GM21737 (cell line): ENCODE results near the gene EEF1A2.

Experiments
- ATAC-seq: cut with Tn5 transposase; IDR thresholded peaks from one replicate; pipeline ENCODE4 v1.9.1; 2021; ENCODE audit warnings: mild to moderate bottlenecking, moderate library complexity; ENCODE audit not compliant: unreplicated experiment

Gene EEF1A2

DNA sequence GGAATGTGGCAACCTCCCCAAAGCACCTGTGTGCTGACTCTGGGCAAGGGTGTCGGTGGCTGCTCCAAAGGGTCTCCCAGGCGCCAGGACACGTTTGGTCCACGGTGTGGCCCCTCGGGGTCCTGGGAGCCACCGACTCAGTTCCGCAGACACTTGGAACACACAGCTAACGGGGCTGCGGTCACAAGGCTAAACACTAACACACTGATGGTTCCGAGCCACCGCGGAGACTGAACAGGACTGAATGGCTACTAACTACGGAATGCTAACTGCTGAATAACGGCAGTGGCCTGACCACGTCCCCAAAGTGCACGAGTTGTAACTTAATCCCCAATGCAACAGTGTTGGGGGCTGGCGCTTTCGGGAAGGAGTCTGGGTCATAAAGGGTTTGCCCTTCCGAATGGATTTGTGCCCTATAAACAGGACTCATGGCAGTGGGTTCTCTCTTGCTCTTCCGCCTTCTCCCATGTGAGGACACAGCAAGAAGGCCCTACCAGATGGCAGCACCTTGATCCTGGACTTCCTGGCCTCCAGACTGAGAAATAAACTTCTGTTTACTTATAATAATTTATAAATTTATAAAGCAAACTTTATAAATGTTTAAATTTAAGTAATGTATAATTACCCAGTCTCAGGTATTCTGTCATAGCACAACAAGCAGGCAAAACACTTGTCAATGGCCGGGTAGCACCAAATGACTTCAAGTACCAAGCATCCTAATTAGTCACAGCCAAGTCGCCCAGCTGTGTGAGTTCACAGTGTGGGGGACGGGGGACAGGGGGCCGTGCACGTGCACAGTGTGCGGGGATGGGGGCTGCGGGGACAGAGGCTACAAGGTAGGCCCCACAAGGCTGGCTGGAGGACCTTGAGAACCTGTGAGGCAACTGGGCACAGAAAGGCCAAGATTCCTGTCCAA, 2.3 kb upstream of the EEF1A2 start:
- no peak for ATAC-seq

DNA sequence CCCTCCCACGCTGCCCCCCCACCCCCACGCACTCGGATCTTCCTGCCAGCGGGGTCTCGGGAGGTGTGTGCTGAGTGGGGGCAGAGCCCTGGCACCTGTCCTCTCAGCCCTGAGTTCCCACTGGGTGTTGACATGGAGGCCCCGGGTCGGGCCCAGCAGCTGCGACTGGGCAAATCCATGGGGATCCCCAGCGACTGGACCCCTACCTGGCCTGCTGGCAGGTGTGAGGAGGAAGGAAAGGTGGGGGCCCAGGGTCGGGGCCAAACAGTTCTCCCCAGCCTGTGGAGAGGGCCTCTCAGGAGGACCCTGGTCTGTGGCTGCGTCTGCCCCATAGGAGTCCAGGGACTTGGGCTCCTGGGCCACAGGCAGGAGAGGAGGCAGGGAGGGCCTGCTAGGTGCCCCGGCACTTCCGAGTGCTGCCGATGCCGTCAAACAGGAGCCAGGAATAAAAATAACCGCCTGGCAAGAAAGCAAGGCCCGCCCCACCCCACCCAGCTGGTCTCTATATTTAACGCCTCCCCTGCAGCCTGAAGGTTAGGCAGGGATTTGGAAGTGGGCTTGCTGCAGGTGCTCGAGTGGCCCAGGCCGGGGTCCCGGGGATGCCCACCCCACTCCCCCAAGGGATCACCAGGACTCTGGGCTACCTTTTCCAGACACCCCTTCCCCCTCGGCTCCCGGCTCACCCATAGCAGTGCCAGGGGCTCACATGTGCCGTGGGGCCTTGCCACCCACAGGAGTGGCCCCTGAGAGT, 1.4 kb upstream of the EEF1A2 start:
- no peak for ATAC-seq

GRCh38 chr20:63499338-63499969, 571 bp upstream of the EEF1A2 start:
- ATAC-seq, result no peak

- ATAC-seq, result no peak
Measured at GRCh38 chr20:63497946-63498935, 642 bp downstream of the EEF1A2 start.

DNA sequence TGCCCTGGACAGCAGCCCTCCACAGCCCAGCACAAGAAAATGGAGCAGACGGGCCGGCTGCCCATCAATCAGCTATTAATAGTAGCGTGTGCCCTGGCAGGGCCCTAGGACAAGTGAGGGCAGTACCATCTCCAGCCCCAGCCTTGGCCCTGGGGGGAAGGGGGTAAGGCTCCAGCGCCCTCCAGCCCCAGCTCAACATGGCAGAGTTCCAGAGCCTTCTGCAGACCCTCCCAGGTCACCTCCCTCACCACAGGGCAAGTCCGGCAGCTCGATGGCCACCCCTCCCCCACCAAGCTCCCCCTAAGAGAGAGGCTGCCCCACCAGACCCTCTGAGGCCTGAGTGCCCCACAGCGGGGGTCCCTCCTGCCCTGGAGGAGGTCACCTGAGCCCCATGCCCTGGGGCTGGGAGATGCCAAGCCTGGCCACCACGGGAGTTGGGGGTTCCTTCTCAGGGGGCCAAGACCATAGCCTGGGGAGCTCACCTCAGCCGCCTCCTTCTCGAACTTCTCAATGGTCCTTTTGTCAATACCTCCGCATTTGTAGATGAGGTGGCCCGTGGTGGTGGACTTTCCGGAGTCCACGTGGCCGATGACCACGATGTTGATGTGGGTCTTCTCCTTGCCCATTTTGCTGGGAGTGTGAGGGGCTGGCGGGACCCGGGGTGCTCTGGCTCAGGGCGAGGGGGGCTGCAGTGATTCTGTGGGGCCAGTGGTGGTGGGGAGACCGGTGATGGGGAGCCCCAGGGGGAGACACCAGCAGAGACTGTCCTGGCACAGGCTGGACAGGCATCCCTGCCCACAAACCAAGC, 1.5 kb downstream of the EEF1A2 start:
- ATAC-seq, result no peak

DNA sequence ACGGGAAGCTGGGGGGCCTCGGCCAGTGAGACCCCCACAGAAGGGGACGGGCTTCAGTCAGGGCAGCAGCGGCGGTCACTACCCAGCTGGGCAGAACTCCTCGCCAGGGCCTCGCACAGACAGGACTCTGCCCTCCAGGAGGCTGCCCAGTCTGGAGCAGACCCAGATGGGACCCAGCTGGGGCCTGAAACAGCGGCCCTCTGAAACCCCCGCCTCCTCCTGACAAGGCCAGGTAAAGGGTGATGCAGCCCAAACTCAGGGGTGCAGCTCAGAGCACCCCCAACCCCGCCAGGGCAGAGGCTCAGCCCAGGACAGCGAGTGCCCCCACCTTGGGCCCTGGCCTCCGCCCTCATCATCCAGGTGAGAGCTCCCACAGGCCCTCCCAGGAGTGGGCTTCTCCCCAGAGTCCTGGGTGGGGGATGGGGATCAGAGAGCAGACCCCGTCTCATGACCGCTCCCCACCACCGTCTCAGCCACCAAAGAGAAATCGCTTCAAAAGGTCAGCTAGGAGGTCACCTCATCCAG, 2.2 kb downstream of the EEF1A2 start:
- ATAC-seq, result no peak

DNA sequence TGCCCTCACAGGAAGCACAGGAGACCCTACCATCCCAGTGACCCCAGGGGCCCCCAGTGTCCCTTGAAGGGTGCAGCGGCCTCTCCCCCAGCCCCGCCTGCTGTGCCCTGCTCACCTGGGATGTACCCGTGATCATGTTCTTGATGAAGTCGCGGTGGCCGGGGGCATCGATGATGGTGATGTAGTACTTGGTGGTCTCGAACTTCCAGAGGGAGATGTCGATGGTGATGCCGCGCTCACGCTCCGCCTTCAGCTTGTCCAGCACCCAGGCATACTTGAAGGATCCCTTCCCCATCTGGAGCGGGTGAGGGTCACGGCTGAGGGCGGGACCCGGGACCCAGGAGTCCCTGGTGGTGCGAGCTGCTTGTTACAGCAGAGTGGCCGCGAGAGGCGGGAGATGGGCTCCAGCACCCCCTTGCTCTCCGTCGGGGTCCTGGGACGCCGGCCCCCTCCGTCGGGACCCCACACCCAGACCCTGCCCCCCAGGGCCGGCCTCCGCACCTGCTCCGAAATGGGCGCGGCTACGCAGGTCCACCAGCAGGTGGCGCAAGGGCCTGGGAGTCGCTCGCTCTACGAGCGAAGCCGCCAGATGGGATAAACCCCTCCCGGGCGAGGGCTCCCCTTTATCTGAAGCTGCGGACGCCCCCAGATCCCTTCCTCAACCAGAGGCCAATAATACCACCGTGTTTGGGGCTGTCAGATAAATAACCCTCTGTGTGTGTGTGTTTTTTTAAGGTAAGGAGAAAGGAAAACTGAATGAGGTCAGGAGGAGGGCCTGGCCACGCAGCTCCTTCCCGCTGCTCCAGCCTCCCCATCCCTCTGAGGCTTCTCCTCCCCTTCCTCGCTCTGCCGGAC, 2.9 kb downstream of the EEF1A2 start:
- ATAC-seq, result no peak

GRCh38 chr20:63495167-63495720, 3.6 kb downstream of the EEF1A2 start:
- no peak for ATAC-seq

DNA sequence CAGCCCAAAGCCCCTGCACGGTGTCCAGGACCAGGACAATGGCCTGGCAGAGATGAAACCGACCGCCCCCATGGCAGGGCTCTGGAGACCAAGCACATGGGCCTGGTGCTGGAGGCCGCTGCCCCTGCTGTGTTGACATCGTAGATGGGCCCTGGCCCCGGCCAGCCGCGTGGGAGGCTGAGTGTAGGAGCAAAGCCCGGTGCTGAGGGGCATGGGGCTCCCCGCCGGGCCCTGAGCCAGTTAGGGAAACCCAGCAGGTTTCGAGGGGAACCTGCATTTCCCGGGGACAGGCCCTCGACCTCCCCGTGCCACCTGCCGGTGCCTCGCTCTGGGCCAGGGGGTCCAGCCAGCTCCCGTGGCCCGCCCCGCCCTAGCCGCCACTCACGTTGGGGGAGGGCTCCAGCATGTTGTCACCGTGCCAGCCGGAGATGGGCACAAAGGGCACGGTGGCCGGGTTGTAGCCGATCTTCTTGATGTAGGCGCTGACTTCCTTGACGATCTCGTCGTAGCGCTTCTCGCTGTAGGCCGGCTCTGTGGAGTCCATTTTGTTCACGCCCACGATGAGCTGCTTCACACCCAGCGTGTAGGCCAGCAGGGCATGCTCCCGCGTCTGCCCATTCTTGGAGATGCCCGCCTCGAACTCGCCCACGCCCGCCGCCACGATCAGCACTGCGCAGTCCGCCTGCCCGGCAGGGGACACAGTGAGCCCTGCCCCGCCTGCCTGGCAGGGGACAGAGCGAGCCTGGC, 4.3 kb downstream of the EEF1A2 start:
- ATAC-seq, result no peak

DNA sequence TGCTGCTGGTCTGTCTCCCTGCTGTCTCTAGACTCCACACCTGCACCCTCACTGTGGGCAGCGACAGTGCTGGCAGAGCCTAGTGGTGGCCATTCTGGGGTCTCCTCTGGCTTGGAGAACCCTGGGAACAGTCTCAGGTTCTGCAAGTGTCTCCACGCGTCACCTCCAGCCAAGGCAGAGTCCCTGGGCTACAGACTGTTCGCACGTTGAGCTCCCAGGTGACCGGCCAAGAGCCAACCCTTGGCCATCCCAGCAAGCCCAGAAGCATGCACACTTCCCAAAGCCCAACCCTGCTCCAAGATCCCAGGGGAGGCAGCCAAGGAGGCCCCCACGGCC, 4.8 kb downstream of the EEF1A2 start:
- no peak for ATAC-seq

DNA sequence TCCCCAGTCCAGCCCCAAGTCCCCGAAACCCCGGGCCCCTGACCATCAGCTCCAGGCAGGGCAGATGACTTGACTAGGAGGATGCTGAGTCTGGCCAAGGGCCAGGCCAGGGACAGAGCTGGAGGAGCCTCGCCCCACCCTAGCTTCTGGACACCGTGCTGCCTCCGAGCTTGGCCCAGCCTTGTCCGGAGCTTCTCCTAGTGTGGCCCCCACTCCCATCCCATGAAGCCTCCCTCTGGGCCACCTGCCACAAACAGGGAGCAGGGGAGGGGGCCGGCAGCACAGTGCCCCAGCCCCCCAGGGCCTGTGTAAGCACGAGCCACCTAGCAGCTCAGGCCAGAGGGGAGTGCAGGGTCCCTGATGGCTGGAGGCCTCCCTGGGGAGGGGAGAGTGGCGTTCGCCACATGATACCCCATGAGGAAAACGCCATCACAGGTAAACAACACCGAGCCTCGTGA, 5.3 kb downstream of the EEF1A2 start:
- ATAC-seq, result no peak

DNA sequence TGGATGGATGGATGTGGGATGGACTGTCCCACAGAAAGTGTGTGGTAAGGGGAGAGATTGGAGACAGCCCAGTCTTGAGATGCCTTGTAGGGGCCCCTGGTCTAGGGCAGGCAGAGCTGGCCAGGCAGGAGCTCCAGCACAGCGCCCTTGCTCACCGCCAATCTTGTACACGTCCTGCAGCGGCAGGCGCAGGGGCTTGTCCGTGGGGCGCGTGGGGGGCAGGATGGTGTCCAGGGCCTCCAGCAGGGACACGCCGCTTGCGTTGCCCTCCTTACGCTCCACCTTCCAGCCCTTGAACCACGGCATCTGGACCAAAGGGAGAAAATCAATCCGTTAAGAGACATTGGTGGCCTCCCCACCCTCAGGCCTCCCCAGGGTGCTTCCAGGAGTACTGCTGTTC, 5.9 kb downstream of the EEF1A2 start:
- ATAC-seq, result no peak

DNA sequence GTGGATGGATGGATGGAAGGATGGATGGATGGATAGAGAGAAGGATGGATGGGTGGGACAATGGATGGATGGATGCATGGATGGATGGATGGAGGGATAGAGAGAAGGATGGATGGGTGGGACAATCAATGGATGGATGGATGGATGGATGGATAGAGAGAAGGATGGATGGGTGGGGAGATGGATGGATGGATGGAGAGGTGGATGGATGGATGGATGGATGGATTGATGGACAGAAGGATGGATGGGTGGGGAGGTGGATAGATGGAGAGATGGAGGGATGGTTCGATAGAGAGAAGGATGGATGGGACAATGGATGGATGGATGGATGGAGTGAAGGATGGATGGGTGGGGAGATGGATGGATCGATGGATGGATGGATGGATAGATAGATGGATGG, 6.4 kb downstream of the EEF1A2 start:
- ATAC-seq, result no peak

GRCh38 chr20:63491635-63492230, 7.2 kb downstream of the EEF1A2 start:
- ATAC-seq, result no peak

DNA sequence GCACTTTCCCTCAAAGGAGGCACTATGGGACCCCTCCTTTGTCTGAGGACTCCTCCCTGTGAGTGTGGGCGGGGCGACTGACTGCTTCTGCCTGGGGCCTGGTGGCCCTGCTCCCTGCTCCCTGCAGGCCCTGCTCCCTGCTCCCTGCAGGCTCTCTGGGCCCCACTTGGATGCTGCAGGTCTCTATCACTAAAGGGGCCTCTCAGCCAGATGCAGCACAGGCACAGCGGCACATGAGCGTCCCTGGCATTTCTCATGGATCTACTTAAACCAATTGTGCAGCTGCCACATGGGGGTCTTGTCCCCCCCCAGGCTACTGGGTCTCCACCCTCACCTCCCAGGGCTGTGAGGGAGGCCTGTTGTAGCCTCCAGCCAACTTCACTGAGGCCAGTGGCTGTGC, 7.8 kb downstream of the EEF1A2 start:
- ATAC-seq, result no peak

GRCh38 chr20:63490416-63490815, 8.5 kb downstream of the EEF1A2 start:
- no peak for ATAC-seq
